Thyroid gland (tissue), 4 donors: ENCODE results near the gene ADAM33.

Experiments
- POLR2A ChIP-seq, 2 donors: fragments of 450-650 bp; IDR thresholded peaks; one replicate each; pipeline ENCODE4 v1.6.1; 2017; ENCODE audit warnings: antibody characterized with exemption in 2 of 2, mild to moderate bottlenecking in 2 of 2, moderate library complexity in 1 of 2
- TF ChIP-seq, protein P1 (sequence below), 6 experiments: fragments of 200-600 bp in 3 of 6; fragments of 450-650 bp in 3 of 6; sonication (generic) in 3 of 6; IDR thresholded peaks; one replicate each; pipeline ENCODE4 v1.5.1; 2016 to 2019; ENCODE audit warnings: antibody characterized with exemption in 6 of 6, mild to moderate bottlenecking in 2 of 6, inconsistent platforms in 1 of 6, moderate library complexity in 1 of 6

DNA sequence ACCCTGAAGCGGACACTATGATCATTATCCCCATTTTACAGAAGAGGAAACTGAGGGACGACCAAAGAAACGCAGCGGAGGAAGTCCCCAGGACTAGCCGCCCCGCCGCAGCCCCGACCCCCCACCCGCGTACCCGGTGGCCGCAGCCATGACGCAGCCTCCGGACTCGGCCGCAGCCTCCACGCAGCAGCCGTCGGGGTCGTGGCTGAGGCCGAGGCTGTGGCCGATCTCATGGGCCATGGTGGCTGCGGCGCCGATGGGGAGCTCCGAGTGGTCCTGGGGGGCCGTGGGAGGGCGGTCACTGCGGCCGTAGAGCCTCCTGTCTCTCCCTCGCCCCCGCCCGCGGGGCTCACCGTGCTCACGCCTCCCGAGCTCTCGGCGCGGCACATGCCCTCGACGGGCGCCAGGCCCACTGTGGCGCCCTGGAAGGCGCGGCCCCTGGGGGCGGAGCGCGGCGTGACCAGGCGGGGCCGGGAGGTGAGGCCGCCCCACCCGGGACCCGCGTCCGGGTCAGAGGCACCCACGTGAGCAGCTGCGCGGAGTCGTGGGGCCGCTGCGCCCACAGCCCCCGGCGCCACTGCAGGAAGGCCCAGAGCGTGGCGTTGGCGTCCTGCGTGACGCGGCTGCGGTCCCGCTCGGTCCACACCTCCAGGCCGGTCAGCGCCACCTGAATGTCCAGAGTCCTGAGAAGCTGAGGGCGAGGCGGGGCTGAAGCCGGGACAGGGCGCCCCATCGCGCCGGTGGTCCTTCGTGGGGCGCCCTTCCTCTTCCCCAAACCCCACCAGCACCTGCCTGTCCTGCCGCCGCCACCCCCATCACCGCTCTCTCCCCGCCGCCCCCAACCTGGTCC, 8.4 kb downstream of the ADAM33 start:
- TF ChIP-seq, protein P1, sequence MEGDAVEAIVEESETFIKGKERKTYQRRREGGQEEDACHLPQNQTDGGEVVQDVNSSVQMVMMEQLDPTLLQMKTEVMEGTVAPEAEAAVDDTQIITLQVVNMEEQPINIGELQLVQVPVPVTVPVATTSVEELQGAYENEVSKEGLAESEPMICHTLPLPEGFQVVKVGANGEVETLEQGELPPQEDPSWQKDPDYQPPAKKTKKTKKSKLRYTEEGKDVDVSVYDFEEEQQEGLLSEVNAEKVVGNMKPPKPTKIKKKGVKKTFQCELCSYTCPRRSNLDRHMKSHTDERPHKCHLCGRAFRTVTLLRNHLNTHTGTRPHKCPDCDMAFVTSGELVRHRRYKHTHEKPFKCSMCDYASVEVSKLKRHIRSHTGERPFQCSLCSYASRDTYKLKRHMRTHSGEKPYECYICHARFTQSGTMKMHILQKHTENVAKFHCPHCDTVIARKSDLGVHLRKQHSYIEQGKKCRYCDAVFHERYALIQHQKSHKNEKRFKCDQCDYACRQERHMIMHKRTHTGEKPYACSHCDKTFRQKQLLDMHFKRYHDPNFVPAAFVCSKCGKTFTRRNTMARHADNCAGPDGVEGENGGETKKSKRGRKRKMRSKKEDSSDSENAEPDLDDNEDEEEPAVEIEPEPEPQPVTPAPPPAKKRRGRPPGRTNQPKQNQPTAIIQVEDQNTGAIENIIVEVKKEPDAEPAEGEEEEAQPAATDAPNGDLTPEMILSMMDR (IDR thresholded peaks at IDR 0.05) = no peak
- no peak for TF ChIP-seq POLR2A (IDR thresholded peaks at IDR 0.05)
